Stimulated activated CD8-positive, alpha-beta memory T cell treated with anti-CD3 and anti-CD28 coated beads, Interleukin-7, amount 100 ng/mL, for 48 hours (primary cell): ENCODE measurements around the gene VIPR2.

Experiments
- DNase-seq, 2 donors: peaks; one replicate each; pipeline ENCODE4 v3.0.0-alpha.2; 2020; ENCODE audit warnings: low read depth in 1 of 2; ENCODE audit errors: extremely low read depth in 1 of 2

VIPR2 gene

GRCh38 chr7:159158125-159158887, 13.6 kb upstream of the VIPR2 start:
- no peak for DNase-seq

DNA sequence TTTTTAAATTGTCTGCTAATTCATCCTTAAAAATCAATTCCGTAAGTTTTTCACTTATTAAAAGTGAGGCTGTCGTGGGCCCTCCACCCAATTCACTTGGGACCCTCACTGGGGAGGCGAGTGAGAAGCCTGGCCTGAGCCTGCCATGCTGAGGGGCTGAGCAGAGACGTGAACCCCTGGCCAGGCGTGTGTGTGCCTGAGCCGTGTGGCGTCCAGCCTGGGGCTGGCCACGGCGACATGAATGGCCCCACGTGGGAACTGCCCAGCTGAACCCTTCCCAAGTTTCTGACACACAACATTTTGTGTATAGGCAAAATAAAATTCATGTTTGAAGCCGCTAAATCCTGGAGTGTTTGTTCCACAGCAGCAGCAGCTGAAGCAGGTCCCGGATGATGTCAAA, 13.0 kb upstream of the VIPR2 start:
- no peak for DNase-seq

GRCh38 chr7:159156436-159157245, 12.0 kb upstream of the VIPR2 start:
- DNase-seq = no peak

DNA sequence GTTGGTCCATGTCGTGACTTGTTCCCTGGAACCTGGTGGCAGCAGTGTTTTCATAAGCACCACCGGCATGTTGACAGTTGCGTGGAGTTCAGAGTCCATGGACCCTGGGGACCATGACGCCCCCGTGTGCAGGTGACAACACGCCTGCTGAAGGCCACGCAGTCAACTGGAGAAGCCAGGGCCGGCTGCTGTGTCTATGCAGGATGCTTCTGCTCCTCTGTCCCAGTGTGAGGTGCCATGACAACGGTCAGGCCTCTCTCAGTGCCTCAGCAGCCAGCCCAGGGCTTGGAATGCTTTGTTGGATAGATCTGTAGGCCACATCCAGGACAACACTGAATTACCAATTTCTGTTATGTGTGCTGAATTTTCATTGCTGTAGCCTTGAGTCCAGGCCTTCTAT, 10.7 kb upstream of the VIPR2 start:
- no peak for DNase-seq

DNA sequence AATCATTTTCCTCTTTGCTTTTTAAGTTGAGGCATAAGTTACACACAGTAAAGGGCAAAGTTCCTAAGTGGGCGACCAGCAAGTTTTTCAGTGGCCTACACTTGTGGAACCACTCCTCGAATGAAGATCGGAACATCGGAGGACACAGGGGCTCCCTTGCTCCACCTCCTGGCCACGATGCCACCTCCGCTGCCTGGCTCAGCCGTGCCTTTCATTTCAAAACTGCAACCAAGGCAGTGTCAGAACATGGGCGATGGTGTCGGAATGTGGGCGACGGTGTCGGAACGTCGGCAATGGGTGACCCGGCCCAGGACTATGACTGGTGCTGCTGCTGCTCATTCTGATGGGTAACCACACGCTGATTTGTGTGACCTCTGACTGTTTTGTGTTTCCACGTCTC, 9.6 kb upstream of the VIPR2 start:
- DNase-seq = no peak

DNA sequence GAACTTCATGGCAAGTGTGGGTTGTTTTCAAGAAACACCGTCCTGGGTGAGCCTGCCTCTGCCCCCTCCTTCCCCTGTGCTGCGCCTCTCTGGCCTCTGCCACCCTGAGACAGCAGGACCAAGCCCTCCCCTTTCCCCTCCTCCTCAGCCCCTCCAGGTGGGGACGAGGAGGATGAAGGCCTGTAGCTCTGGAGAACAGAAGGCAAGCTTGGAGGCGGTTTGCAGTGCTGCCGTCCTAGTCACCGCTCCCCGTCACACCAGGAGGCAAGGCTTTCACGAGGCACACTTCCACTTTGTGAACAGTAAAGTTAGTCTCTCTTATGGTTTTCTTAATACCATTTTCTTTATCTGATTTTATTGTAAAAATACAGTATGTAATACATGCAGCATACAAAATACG, 8.8 kb upstream of the VIPR2 start:
- no peak for DNase-seq

DNA sequence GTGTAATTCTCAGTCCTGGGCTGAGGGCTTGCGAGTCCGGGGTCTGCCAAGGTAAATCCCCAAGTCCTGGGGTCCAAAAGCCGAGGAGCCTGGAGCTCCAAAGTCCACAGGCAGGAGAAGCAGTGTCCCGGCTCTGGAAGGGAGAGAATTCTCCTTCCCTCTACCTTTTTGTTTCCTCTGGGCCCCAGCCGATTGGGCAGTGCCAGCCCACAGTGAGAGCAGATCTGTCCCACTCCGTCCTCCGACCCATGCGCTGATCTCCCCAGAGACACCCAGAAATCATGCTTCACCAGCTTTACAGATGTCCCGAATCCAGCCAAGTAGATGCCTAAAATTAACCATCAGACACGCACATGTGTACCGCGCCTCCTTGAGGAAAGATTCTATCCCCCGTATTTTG, 8.1 kb upstream of the VIPR2 start:
- no peak for DNase-seq

GRCh38 chr7:159151231-159151630, 6.6 kb upstream of the VIPR2 start:
- no peak for DNase-seq

DNA sequence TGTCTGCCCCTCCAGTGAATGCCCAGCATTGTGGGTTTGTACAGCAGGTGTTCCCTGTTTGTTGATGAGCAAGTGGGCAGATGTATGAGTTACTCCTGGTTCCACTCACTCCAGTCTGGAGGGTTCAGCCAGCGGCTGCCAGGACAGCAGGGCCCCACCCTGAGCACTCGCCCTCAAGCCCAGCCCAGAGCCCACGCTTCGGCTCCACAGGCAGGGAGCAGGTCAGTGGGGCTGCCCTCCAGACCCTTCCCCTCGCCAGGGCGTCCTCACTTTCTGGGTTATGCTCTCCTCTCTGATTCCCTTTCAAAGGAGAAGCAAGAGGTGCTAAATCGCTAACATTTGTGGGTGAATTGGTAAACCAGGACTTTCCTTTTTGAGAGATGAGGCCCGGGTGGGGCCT, 4.8 kb upstream of the VIPR2 start:
- DNase-seq = no peak

DNA sequence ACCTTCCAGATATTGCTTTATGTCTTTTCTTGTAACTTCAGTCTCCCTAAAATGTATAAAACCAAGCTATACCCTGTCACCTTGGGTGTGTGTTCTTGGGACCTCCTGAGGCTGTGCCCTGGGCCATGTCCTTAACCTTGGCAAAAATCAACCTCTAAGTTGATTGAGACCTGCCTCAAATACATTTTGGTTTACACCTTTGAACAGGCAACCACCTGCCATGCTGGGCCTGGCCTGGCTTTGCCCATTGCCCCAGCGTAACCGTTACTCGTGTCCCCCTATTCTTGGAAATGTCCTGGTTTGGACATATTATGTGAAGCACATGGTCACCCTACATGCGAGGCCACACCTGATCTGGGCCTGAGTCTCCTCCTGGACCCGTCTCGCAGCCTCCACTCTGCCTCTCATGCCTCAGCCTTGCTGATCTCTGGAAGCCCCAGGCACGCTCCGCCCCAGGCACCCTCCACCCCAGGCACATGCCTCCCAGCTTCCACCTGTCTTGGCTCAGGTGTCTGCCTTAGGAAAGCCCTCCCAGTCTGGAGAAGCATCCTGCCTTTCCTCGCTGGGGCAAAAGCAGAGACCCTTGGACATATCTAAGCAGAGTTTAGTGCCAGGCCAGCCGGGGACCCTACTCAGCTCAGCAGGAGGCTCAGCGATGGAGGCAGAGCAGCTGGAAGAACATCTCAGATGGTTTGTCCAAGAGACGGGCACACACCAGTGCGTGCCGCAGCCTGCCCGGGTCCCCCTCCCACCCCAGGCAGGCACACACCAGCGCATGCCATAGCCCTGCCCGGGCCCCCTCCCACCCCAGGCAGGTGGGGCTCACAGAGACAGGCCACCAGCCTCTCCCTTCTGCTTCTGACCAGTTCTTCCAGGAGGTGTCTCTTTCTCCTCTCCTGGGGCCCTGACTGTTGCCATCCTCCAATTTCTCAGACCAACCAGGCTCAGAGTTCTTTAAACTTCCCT, 4.0 kb upstream of the VIPR2 start:
- no peak for DNase-seq

DNA sequence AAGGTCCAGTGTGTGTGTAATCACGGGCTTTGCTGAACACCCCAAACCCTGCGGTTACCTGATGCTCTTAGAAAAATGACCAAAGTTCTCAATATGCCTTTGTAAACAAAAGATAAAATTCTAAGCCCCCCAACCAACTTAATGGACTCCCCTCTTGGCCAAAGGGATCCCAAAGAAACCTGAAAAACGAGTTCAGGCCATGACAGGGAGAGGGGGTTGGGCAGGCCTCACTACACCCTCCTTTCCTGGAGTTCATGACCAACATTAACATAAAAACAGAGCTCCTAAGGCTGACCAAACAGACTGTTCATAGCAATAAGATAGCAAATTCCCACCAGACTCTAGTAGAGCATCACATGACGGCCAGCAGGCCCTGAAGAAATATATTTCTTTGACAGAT, 3.0 kb upstream of the VIPR2 start:
- no peak for DNase-seq

GRCh38 chr7:159147246-159147645, 2.6 kb upstream of the VIPR2 start:
- no peak for DNase-seq

DNA sequence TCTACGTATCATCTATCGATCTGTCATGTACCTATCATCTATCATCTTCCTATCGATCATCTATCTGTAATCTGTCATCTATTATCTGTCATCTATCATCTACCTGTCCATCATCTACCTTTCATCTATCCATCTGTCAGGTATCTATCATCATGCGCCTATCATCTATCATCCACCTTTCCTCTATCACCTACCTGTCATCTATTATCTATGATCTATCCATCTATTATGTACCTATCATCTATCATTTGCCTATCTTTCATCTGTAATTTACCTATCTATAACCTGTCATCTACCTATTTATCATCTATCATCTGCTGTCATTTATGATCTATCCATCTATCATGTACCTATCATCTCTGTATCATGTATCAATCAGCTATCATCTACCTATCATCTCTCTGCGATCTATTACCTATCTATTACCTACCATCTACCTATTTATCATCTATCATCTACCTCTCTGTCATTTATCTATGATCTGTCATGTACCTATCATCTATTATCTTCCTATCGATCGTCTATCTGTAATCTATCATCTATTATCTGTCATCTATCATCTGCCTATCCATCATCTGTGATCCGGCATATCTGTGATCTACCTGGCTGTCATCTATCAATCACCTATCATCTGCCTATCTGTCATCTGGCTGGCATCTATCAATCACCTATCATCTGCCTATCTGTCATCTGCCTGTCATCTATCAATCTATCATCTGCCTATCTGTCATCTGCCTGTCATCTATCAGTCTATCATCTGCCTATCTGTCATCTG, 1.6 kb upstream of the VIPR2 start:
- no peak for DNase-seq

DNA sequence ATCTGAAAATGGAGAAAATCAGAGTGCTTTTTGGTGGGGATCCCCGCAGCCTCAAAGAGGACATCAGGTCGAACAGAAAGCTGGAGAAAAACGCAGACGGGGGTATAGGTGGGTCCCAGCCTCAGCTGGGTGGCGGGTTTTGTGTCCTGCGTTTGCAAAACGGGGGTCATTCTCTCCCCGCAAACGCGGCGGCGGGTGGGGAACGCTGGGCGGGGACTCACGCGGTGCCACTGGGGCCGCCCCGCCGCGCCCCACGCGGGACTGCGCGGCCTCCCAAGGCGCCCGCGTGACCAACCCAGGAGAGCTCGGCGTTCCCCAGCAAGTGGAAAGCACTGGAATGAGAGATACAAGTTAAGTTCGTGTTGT, 806 bp upstream of the VIPR2 start:
- DNase-seq = no peak

DNA sequence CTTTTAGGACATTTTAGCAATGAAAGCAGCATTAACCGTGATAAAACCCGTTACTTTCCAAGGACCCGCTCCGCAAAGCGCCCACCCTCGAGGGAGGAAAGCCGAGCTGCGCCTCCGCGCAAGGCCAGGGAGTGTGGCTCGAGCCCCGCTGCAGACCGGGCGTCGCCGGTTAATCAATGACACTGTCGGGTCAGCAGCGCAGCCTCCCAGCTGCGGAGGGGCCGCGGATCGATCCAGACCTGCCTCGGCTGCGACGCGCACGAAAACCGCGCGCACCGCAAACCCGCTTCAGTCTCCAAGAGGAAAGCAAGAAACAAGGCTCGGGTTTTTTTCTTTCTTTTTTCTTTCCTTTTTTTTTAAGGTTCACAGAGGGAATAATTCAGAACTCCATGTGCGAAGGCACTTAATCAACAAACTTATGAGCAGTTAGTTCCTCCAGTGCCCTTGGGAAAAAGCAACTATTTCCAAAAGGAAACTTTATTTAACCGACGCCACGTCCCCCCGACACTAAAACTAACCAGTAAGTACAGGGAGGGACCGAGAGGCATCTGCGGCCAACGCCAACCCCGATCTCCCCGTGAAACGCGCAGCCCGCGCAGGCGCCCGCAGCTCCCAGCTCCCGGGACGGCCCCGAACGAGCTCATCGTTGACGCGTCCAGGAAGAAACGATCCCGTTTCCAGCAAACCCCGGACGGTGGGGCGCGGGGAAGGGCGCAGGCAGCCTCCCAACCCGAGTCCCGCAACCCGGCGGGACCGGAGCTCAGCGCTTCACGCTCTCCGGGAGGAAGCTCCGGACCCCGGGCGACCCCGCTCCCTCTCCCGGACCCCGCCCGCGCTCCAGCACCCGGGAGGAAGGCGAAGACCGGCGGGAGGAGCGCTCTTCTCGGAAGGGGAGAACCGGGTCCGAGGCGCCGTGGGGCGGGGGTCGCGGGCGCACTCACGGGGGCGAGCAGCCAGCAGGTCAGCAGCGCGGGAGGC, 598 bp downstream of the VIPR2 start:
- DNase-seq = no peak

DNA sequence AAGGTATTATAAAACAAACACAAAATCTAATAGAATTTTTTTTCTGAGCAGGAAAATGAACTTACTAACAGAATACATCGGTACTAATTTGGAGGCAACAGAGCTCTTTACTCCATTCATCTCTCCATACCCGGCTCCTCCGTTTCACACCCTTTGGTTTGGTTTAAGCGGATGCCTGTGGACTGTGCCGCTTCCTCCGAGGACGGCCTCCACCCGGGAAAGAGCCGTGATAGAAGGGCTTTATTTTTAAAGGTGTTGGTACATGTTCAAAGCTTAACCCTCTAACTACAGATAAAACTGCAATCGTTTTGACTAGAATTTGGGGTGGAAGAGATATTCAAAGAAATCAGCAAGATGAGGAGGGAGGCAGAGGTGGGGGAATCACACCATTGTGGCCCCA, 1.9 kb downstream of the VIPR2 start:
- DNase-seq = no peak

GRCh38 chr7:159142199-159142598, 2.5 kb downstream of the VIPR2 start:
- DNase-seq = no peak

- DNase-seq = no peak
These were observed 3.0 kb downstream of the VIPR2 start for GRCh38 chr7:159141660-159142059.

GRCh38 chr7:159141167-159141566, 3.5 kb downstream of the VIPR2 start:
- no peak for DNase-seq
